ENCODE results near the gene SLC27A3.
A peak's percentile ranks its signal among the peaks of the same experiment; 100 is the strongest.
"Not testable (repeated sequence)": the region's sequence is repeated elsewhere in the genome, so short reads cannot be mapped to it uniquely, and the experiment has no call there.

The SLC27A3 gene

DNA sequence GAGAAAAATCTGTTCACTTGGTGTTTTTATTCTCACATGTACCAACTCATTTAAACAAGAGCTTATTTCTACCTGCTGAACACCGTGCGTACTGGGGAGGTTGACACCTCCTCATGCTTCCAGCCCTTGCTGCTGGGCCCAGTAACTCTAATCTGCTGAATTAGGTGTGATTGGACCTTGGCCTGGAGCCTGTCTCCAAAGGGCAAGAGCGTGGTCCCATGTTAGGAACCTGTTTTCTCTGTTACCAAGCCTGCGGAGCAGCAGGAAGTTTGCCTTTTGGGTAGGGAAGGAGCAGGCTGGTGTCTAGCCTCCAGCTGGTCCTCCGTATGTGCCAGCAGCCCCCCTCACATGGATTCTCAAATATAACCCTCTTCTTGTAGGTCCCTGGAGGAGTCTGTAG lies 10.9 kb upstream of the SLC27A3 start:
- DNase-seq, result no peak

DNA sequence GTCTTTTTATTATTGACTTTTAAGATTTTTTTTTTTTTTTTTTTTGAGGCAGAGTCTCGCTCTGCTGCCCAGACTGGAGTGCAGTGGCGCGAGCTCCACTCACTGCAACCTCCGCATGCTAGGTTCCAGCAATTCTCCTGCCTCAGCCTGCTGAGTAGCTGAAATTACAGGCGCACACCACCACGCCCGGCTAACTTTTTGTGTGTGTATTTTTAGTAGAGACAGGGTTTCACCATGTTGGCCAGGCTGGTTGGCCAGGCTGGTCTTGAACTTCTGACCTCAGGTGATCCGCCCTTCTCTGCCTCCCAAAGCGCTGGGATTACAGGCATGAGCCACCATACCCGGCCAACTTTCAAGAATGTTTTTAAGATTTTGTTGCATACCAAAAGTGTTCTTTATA lies 8.5 kb upstream of the SLC27A3 start:
- DNase-seq, result not testable (repeated sequence)

DNA sequence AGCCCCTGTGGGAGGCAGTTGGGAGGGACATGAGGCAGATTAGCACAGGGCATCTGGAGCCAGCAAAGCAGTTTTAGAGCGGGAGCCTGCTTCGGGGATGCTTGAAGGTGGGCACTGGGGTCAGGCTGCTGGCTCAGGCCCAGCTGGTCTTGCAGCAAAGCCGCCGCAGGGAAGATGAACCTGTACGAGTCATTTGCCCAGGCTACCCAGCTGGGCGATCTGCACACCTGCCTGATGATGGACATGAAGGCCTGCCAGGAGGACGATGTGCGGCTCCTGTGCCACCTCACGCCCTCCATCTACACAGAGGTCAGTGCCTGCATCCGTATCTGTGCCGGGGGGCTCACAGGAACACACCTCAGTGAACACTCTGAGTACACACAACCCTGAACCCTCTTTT lies 7.7 kb upstream of the SLC27A3 start:
- no peak for DNase-seq

DNA sequence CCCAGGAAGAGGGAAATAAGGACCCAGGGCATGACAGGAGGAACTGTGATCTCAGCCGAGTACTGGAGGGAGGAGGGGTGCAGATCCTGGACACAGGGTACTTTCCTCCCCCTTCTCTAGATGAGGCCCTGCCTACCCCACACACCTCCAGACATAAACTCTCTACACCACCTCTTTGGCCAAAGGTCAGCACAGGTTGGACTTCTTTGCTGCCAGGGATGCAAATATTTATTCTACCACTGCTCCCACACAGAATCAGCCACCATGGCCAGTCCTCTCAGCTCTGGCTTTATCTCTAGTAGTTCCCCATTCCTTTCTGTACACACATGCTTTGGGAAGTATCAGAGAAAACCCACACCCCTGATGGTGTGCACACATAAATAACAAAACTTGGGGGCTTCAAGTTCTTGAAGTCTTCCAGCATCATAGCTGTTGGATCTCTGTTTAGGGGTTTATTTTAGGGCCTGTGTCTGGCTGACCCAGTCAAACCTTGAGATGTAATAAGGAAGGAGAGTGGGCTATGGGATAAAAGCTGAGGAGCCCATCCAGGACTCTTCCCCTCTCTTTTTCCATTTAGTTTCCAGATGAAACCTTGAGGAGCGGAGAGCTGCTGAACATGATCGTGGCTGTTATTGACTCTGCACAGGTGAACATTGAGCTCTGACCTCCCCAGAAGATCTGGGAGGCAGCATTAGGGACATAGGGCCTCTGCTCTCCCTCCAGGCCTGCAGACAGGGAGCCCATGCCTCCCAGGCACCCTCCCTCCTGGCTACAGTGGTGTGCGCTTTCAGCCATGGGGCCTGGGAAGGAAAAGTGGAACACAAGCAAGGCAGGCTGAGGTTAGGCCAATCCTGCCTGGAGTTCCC lies 6.7 kb upstream of the SLC27A3 start:
- no peak for DNase-seq

DNA sequence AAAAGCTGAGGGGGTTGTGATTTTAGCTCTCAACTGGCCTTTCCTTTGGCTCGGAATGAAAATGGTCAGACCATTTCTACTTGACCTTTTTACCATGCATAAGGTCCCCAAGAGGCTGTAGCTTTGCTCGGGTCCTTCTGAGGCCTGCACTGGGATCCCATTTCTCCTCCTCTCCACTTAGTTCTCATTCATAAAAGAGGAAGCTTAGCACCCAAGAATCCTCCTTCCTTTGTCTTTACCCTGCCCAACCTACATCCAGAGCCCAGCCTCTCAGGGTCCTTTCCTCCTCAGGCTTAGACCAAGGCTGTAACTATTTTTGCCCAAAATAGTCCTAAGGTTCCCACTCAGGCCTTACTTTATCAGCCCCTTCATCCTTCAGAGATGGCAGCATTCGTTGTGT lies 6.0 kb upstream of the SLC27A3 start:
- DNase-seq, result no peak

DNA sequence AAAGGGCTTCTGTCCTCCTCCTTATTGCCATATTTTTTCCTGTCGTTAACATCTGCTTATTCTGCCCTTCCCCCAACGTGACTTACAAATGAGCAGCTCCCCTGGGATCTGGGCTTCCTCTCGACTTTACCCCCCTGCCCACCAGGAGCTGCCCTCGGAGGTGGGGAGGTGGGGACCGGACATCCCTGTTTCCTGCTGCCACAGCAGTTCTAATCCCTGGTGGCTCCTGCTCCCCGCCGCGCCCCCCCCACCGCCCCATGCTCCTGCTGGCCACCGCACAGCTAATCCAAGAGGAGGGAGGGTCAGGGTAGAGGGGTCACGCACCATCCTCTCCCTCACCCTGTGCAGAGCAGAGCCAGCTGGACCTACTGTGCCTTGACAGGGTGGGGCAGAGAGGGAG lies 4.4 kb upstream of the SLC27A3 start:
- no peak for DNase-seq

DNA sequence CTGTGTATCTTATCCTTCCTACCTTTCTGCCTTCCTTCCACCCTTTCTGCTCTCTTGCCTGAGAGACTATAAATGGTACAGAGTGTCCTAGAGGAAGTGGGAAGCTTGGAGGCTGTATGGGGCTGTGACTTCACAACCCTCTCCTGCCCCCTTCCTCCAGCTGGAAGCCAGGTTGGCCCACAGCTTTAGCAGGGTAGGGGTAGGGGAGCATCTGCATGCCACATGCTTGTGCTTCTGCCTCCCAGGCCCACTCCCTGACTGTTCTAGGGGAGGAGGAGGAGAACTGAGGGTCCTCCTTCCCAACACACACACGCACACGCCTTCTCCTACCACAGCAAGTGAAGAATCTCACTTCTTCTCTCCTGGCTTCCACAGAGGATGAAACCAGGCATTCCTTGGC lies 3.9 kb upstream of the SLC27A3 start:
- DNase-seq, result no peak

DNA sequence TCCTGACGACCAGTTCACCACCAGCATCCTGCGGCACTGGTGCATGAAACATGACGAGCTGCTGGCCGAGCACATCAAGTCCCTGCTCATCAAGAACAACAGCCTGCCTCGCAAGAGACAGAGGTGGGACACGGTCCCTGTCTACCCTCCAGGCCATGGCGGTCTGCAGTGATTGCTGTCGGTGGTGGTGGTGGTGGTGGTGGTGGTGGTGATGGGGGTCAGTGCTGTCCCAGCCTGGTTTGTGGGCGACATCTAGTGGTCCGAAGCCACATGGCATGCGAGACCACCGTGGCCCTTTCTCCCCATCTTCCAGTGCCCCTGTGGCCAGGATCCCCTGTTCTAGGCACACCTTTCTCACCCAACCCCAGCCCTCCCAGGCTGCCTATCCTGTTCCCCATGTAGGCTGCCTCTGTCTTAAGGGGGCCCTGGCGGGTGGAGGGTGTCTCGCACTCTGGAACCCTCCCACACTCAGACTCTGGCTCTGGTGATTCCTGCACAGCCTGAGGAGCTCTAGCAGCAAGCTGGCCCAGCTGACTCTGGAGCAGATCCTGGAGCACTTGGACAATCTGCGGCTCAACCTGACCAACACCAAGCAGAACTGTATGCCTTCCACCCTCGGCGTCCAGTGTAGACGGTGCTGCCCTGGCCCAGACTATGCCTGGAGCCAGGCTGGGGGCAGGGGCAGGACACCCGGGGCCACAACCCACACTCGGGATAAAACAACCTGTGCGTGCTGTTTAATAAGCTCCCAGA lies 3.2 kb upstream of the SLC27A3 start:
- DNase-seq, result no peak

DNA sequence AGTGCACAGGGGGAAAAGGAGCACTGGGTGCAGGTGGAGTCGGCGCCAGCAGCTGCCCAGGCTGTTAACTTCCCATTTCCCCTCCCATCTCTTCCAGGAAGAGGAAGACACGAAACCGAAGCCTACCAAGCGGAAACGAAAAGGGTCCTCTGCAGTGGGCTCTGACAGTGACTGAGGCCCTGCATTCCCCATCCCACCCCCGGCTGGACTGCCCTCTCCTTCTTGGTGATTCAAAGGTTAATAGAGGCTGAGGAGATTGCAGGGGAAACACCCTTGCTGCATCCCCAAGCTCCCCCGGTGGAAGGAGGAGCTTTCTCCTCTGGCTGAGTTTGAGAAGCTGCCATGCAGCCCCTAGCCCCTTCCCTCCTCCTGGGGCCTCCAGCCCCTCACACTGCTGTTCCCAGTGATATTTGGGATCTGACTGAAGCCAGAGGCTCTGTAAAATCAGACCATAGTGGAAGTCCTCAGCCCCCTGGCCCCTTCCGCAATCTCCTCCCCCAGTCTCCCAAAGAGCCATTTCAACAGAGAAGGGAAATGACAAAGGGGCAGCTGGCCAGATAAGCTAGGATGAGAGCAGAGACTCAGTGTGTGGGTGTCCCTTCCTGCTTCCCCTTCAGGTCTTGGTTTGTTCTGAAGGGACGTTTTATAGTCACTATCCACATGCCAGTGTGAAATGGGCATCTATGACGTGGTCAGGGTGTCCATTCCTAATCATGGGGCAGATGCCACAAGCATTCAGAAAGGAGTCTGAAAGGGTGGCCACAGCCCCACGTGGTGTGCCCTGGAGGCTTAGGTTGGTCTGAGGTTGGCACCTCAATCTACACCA lies 1.9 kb upstream of the SLC27A3 start:
- DNase-seq, result no peak

DNA sequence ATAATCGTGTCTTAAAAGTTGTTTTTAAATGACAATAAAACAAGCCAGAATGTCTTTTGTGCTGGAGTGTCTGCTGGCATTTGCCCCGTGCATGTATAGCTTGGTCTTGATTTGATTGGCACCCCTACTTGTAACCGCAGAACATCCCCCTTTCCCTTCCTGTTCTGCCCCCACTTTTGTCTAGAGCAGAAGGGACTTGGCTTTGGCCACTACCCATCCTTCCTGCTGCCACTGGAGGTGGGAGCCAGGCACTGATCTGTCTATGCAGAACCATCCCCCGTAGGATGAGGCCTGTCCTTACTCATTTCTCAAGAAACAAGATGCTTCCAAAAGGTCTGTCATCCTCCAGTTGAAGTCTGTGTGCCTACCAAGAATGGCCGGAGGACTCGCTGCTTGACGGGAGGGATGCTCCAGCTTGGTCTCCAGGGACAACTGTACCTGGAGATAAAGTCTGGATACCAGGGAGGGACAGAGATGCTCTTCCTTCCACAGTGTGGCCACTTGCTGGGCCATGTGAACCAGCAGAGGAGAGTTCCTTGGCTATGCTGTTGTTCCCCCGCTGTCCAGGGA lies 1.1 kb upstream of the SLC27A3 start:
- DNase-seq, result no peak

DNA sequence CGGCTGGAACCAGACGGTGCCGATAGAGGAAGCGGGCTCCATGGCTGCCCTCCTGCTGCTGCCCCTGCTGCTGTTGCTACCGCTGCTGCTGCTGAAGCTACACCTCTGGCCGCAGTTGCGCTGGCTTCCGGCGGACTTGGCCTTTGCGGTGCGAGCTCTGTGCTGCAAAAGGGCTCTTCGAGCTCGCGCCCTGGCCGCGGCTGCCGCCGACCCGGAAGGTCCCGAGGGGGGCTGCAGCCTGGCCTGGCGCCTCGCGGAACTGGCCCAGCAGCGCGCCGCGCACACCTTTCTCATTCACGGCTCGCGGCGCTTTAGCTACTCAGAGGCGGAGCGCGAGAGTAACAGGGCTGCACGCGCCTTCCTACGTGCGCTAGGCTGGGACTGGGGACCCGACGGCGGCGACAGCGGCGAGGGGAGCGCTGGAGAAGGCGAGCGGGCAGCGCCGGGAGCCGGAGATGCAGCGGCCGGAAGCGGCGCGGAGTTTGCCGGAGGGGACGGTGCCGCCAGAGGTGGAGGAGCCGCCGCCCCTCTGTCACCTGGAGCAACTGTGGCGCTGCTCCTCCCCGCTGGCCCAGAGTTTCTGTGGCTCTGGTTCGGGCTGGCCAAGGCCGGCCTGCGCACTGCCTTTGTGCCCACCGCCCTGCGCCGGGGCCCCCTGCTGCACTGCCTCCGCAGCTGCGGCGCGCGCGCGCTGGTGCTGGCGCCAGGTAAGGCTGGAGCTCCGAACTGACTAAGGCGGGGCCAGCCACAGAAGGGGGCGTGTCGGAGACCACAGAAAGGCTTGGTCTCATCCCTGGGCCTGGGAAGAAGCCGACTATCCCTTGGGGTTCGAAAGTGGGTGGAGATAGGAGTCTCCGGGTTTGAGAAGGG lies 486 bp downstream of the SLC27A3 start:
- peak; percentile 71 to 79 for DNase-seq

DNA sequence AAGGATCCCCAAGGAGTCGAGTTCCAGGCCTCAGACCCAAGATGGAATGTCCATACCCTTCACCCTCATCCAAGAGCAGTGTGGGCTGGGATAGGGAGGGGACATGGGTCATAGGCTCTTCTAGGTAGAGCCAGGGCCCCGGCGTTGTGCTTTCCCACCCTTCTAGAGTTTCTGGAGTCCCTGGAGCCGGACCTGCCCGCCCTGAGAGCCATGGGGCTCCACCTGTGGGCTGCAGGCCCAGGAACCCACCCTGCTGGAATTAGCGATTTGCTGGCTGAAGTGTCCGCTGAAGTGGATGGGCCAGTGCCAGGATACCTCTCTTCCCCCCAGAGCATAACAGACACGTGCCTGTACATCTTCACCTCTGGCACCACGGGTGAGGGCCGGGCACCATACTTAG lies 1.1 kb downstream of the SLC27A3 start:
- no peak for DNase-seq

DNA sequence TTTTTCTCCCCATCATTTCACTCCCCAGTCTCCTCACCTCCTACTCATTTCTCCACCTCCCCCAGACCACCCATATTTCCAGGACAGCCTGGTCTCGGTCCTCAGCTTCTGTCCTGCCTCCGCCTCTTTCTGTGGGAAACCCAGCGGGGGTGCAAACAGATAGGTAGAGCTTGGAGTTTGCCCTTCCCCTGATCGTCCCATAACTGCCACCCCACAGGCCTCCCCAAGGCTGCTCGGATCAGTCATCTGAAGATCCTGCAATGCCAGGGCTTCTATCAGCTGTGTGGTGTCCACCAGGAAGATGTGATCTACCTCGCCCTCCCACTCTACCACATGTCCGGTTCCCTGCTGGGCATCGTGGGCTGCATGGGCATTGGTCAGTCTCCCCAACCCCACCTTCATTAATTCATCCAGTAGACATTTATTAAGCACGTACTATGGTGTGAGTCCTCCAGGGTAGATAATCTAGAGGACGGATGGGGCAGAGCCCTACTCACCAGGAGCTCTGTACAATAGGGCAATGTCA lies 1.7 kb downstream of the SLC27A3 start:
- no peak for DNase-seq

DNA sequence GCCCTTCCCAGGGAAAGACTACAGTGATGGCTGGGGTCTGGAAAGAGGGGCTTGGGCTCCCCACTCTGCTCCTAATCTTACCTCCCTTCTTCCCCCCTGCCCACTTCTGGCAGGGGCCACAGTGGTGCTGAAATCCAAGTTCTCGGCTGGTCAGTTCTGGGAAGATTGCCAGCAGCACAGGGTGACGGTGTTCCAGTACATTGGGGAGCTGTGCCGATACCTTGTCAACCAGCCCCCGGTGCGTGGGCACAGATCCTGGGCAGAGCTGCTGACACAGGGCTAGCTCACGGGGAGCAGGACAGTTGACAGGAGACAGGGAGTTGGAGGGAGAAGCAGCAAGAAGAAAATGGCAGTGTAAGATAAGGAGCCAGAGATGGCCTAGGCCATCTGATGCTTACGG lies 2.4 kb downstream of the SLC27A3 start:
- no peak for DNase-seq

DNA sequence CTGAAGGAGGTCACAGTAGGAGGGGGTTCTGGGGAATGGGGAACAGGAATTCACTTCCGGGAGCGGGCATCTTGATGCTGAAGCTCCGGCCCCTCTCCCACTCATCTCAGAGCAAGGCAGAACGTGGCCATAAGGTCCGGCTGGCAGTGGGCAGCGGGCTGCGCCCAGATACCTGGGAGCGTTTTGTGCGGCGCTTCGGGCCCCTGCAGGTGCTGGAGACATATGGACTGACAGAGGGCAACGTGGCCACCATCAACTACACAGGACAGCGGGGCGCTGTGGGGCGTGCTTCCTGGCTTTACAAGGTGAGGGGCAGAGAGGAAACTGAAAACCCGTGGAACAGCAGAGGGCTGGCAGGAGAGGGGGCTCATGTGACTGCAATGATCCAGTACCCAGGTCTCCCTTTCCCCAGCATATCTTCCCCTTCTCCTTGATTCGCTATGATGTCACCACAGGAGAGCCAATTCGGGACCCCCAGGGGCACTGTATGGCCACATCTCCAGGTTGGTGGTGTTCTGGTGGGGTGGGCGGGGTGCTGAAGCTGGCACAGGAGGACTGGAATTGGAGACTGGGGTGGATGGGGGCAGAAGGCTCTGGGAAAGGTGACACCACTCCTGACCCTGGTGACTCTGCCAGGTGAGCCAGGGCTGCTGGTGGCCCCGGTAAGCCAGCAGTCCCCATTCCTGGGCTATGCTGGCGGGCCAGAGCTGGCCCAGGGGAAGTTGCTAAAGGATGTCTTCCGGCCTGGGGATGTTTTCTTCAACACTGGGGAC lies 3.0 kb downstream of the SLC27A3 start:
- no peak for DNase-seq

DNA sequence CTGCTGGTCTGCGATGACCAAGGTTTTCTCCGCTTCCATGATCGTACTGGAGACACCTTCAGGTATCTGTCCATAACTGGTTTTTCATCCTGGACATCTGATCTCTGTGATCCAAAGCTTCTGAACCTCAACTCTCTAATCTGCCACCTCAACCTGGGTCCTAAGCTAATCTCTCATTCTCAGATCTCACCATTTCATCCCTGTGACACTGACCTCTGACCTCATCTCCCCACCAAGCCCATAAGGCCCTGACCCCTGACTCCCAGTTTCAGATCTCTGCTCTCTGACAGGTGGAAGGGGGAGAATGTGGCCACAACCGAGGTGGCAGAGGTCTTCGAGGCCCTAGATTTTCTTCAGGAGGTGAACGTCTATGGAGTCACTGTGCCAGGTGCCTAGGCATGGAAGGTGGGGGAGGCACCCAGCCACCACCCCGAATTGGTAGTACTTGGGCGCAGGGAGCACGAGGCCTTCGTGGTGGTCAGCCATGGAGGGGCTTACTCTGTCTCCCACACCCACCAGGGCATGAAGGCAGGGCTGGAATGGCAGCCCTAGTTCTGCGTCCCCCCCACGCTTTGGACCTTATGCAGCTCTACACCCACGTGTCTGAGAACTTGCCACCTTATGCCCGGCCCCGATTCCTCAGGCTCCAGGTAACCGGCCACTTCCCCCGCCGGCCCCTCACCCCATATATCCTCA lies 3.8 kb downstream of the SLC27A3 start:
- no peak for DNase-seq

DNA sequence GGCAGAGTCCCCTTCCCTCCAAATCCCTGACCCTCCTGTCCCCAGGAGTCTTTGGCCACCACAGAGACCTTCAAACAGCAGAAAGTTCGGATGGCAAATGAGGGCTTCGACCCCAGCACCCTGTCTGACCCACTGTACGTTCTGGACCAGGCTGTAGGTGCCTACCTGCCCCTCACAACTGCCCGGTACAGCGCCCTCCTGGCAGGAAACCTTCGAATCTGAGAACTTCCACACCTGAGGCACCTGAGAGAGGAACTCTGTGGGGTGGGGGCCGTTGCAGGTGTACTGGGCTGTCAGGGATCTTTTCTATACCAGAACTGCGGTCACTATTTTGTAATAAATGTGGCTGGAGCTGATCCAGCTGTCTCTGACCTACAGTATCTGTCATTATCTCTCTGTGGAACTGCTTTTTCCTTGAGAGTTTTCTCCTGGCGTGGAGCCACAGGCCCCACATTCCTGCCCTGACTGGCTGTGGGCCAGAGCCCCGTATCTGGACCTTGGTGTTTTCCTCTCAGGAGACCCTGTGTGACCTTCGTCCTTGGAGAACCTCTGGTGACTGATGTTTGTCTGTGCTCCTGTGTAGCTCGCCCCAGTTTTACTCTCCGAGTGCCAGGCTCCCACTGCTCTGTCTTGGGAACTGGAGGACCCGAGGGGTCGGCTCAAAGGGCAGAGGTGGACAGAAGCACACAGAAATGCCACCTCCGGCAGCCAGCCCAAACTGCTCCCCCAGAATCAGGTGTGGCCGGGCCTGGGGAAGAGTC lies 4.8 kb downstream of the SLC27A3 start:
- DNase-seq, result no peak

DNA sequence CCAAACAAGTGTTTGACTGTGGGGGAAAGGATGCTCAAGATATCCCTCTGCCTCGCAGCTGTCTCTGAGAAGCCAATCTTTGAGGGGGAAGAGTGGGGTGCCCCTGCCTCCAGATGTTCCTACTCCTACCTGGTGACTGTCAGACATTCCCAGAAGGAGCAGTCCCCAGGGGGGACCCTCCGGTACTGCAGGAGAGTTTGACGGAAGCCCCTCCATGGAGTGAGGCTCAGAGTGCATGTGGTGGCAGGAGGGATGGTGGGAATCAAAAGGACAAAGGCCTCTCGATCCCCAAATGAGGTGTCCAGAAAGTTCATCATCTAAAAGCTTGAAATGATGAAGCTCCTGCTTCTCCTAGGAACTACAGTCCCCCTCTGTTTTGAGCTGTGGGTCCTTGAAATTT lies 5.3 kb downstream of the SLC27A3 start:
- DNase-seq, result no peak

DNA sequence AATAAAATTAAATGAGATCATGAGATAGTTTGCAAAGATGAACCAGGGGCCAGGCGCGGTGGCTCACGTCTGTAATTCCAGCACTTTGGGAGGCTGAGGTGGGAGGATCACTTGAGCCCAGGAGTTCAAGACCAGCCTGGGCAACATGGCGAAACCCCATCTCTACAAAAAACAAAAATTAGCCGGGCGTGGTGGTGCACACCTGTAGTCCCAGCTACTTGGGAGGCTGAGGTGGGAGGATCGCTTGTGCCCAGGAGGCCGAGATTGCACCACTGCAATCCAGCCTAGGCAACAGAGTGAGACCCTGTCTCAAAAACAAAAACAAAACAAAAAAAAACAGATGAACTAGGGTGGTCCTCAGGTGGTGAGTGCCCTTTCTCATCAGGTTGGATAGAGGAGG lies 7.4 kb downstream of the SLC27A3 start:
- not testable (repeated sequence) for DNase-seq
